Adrenal gland (tissue), 12 donors: ENCODE results near the gene RUNDC1. TPM values are rescaled to one million over a fixed set of nuclear protein-coding genes. Genes with fewer than 3 reads are reported as not detected.

Experiments used
- DNase-seq, 7 donors: peaks; one replicate each; pipeline ENCODE4 v3.0.0-alpha.2; 2019 to 2020
- H3K27ac ChIP-seq, 5 donors: fragments of 200-600 bp; sonication (generic) in 4 of 5; 1 replicate in 3 of 5; 2 replicates in 2 of 5; pipeline versions ENCODE4 v1.5.1 to v1.8.0; 2016 to 2020; ENCODE audit warnings: mild to moderate bottlenecking in 1 of 5
- H3K27me3 ChIP-seq: fragments of 200-600 bp; 2 replicates; pipeline ENCODE4 v1.8.0; 2021
- H3K36me3 ChIP-seq, 2 donors: fragments of 200-600 bp; replicated peaks in 1 of 2; 1 replicate in 1 of 2; 2 replicates in 1 of 2; pipeline versions ENCODE4 v1.5.1 to v1.8.0; 2018 to 2022
- H3K4me1 ChIP-seq, 2 donors: fragments of 200-600 bp; replicated peaks in 1 of 2; 1 replicate in 1 of 2; 2 replicates in 1 of 2; pipeline versions ENCODE4 v1.5.1 to v1.8.0; 2018 to 2021
- H3K4me3 ChIP-seq, 4 donors: fragments of 200-600 bp; sonication (generic) in 3 of 4; one replicate each; pipeline ENCODE4 v1.5.1; 2016 to 2018
- H3K9me3 ChIP-seq, 3 donors: fragments of 200-600 bp; sonication (generic) in 1 of 3; replicated peaks in 1 of 3; 1 replicate in 2 of 3; 2 replicates in 1 of 3; pipeline versions ENCODE4 v1.5.1 to v1.8.0; 2016 to 2021
- POLR2A ChIP-seq, 2 donors: fragments of 450-650 bp; IDR thresholded peaks; one replicate each; pipeline ENCODE4 v1.6.1; 2017; ENCODE audit warnings: antibody characterized with exemption in 2 of 2, mild to moderate bottlenecking in 2 of 2, moderate library complexity in 1 of 2
- WGBS, 4 donors: extraction: QIAGEN DNeasy Blood & Tissue Kit in 2 of 4; methylation state at CpG; one replicate each; pipeline versions ENCODE4 v1.1.5 to v1.1.7; 2013 to 2017; 5-methylcytosine and 5-hydroxymethylcytosine counted together
- intact Hi-C, 2 donors: fragments of 100-400 bp; cut with DNase I; formaldehyde crosslinking; loops; one replicate each; pipeline versions ENCODE4 v1.14.1 to v1.15.0; 2022 to 2023
- polyA plus RNA-seq, 3 donors: library from polyadenylated mRNA; stranded (reverse); fragments of 200-250 nt in 2 of 3; fragments of 350-450 nt in 1 of 3; fragmentation: Illumina TruSeq in 1 of 3; extraction: RNeasy Lipid Tissue Mini Kit (QIAGEN cat#74804) in 1 of 3; gene quantifications; one replicate each; pipeline ENCODE4 v1.2.3, GENCODE V29; 2013 to 2014
- total RNA-seq, 9 donors: library from RNA; depleted of rRNA in 4 of 9; stranded (reverse); fragments of >200 nt in 4 of 9; fragments of 120-200 nt in 1 of 9; fragmentation: NEBNext Ultra II Directional in 1 of 9; extraction: Animal tissue kit (Norgen Biotek cat#: 25700) in 1 of 9; gene quantifications; one replicate each; pipeline versions ENCODE4 v1.1.0 to v1.2.4, GENCODE V29; 2013 to 2023
- TF ChIP-seq, protein P1 (sequence below), 6 experiments: fragments of 450-650 bp in 4 of 6; fragments of 200-600 bp in 2 of 6; sonication (generic) in 1 of 6; IDR thresholded peaks; 1 replicate in 5 of 6; 2 replicates in 1 of 6; pipeline versions ENCODE4 v1.5.1 to v1.8.0; 2016 to 2021; ENCODE audit warnings: antibody characterized with exemption in 6 of 6, mild to moderate bottlenecking in 2 of 6, moderate library complexity in 1 of 6
- donor health status: healthy with polysubstance abuse.
- donor health status: Bipolar disorder and iron deficiency.
- donor health status: DM: yes; HTN: yes; CAD: no.
- donor health status: DM: no; HTN: no; CAD: no.
- donor health status: DM: no; HTN: no; CAD: no.
- donor health status: DM: yes; HTN: yes; CAD: no.

Gene RUNDC1
- total and polyA plus RNA-seq, 12 donors: 7.6 to 29.7 (median 17.1) TPM

DNA sequence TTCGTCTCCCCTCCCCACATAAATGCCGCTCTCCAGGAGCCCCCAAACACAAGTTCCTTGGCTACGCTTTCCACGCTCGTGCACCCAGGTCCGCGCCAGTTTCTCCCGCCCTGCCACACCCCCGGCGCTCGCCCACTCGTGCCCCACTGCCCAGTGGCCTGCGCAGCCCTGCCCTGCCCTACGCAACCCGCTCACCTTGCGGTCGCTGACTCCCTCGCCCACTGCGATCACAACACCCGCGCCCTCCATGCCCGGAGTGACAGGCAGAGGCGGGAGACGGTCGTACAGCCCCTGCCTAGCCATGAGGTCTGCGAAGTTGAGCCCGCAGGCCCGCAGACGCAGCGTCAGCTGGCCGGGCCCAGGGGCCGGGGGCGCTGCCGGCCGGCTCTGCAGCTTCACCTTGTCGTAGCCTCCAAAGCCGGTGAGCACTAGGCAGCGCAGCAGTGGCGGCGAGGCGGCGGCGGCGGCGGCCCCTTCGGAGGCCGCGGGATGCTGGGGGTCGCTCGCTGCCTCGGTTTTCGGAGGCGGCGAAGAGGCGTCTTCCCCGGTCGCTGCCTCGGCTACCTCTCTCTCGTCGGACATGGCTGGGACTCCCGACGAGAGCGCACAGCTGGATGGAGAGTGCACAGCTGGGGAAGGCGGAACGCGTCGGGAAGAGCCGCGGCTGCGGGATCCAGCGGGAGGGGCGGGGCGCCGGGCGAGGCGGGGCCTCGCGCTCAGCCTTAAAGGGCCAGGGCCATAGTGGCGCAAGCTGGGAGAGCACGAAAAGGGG lies 41.6 kb downstream of the RUNDC1 start, which contains the start of gene VAT1:
VAT1 (minus strand) TSS at position 645 of the 772 bp plus-strand sequence; CDS start at position 582, 63 bp downstream.
- H3K4me3 ChIP-seq: peak within 1 kb of the TSS; percentile 78 to 94 (median 84)
- H3K27me3 ChIP-seq: no peaks in the 10 kb centered on the region
- peak; percentile 76 to 86 (median 81) for DNase-seq
- peaks cover 25 to 42% of the 10 kb centered on the region in 2 donors for H3K4me1 ChIP-seq
- peak; percentile 27 to 86 for TF ChIP-seq POLR2A (IDR thresholded peaks at IDR 0.05)
- TF ChIP-seq, protein P1, sequence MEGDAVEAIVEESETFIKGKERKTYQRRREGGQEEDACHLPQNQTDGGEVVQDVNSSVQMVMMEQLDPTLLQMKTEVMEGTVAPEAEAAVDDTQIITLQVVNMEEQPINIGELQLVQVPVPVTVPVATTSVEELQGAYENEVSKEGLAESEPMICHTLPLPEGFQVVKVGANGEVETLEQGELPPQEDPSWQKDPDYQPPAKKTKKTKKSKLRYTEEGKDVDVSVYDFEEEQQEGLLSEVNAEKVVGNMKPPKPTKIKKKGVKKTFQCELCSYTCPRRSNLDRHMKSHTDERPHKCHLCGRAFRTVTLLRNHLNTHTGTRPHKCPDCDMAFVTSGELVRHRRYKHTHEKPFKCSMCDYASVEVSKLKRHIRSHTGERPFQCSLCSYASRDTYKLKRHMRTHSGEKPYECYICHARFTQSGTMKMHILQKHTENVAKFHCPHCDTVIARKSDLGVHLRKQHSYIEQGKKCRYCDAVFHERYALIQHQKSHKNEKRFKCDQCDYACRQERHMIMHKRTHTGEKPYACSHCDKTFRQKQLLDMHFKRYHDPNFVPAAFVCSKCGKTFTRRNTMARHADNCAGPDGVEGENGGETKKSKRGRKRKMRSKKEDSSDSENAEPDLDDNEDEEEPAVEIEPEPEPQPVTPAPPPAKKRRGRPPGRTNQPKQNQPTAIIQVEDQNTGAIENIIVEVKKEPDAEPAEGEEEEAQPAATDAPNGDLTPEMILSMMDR (IDR thresholded peaks at IDR 0.05): no peak
- 0 to 2% (median 1%) methylated on average over 17 to 80 of the region's 80 CpGs for whole genome bisulfite sequencing, 4 donors
- intact Hi-C loops: loop anchor here (5.0 to 10.0 kb wide), 4 partner anchors 63 to 293 kb away; partner anchors contain the start of gene NBR1 (in 1 of the 2)
- peak within 1 kb of the TSS; percentile 87 to 98 (median 96) for H3K27ac ChIP-seq
- no peaks in the 10 kb centered on the region for H3K9me3 ChIP-seq
- H3K36me3 ChIP-seq: peaks cover 0 to 13% of the 10 kb centered on the region in 2 donors

DNA sequence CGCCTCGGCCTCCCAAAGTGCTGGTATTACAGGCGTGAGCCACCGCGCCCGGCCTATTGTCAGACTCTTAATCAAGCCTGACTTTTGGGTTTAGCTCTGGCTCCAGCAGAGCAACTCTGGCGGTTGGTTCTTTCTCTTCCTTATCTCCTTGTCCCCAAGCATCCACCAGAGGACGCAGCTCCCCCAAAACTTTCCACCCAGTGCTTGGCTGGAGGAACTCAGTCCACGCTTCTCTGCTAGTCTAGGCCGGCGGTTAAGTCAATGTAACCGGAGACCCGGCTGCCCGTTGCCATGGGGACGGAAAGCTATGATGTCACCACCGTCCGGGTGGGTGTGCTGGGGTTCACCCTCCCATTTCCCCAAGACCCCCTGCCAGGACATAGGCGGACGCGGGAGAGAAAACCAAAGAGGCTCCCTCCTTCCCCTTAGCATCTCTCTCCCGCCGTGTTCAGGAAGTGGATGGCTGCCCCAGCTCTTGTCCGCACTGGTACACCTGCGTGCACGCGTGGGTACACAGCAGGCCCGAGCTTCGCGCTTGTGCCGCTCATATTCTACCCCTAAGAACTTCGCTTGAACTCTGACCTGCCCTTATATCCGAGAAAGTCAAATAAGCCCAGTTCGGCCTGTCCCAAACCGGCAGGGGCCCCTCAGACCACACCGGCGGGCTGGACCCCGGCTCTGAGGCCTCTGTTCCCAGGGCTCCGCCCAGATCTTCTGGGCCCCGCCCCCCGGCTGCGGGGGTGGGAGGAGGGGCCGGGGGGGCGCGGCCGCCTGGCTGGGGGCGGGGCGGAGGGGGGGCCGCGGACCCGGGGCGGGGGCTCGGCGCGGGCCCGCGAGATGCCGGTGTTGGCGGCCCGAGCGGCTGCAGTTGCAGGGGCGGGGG lies 44.3 kb downstream of the RUNDC1 start, which contains the start of gene RND2:
RND2 (plus strand) TSS at position 825 of the 883 bp plus-strand sequence. CDS start 117 bp downstream, outside the sequence.
- Histone ChIP-seq H3K4me1 (peaks cover 9 to 21% of the 10 kb centered on the region in 2 donors), H3K27ac (peak within 1 kb of the TSS in 3 of 5 donors; percentile 34 to 87 (median 72)), H3K4me3 (peak within 1 kb of the TSS in 3 of 4 donors; percentile 5 to 79 (median 17)), H3K36me3 (no peaks in the 10 kb centered on the region), H3K9me3 (no peaks in the 10 kb centered on the region), H3K27me3 (no peaks in the 10 kb centered on the region)
- peak; percentile 87 to 98 (median 94) for DNase-seq
- WGBS, 4 donors: 0 to 2% (median 0%) methylated on average over 14 to 61 of the region's 61 CpGs
- intact Hi-C loops: loop anchor here (5.0 to 10.0 kb wide), 4 partner anchors 60 to 290 kb away; partner anchors contain the start of gene NBR1 (in 1 of the 2)
- TF ChIP-seq POLR2A (IDR thresholded peaks at IDR 0.05): peak in 1 of 2 donors; percentile 28
- TF ChIP-seq, protein P1 (IDR thresholded peaks at IDR 0.05): peak; percentile 50 to 92 (median 86)

GRCh38 chr17:43025290-43025657 lies 44.9 kb downstream of the RUNDC1 start:
- H3K27me3 ChIP-seq: no peaks in the 10 kb centered on the region
- peak overlapping the region in 2 of 5 donors; percentile 34 to 87 for H3K27ac ChIP-seq
- intact Hi-C loops: loop anchor here (10.0 kb wide), 2 partner anchors 60 to 290 kb away; no protein-coding TSS in a partner anchor
- no peak for DNase-seq
- peak overlapping the region in 1 of 4 donors; percentile 79 for H3K4me3 ChIP-seq
- WGBS, 4 donors: 5 to 16% (median 8%) methylated on average over 15 to 27 of the region's 27 CpGs
- TF ChIP-seq, protein P1 (IDR thresholded peaks at IDR 0.05): no peak
- no peak for TF ChIP-seq POLR2A (IDR thresholded peaks at IDR 0.05)
- H3K36me3 ChIP-seq: no peaks in the 10 kb centered on the region
- peaks cover 2 to 15% of the 10 kb centered on the region in 2 donors for H3K4me1 ChIP-seq
- no peaks in the 10 kb centered on the region for H3K9me3 ChIP-seq
